Hepatocyte (in vitro differentiated cells): ENCODE measurements around the gene TRAF1. TPM values are rescaled to one million over a fixed set of nuclear protein-coding genes. Genes with fewer than 3 reads are reported as not detected.
A peak's percentile ranks its signal among the peaks of the same experiment; 100 is the strongest.

ENCODE experiments used
- DNase-seq: peaks from one replicate; pipeline ENCODE4 v3.0.0-alpha.2; 2016; ENCODE audit warnings: low spot score
- H2AFZ ChIP-seq: fragments of 200-600 bp; sonication (generic); 2 replicates; pipeline ENCODE4 v1.6.0; 2016; ENCODE audit warnings: antibody characterized with exemption, mild to moderate bottlenecking
- H3K27ac ChIP-seq: fragments of 200-600 bp; sonication (generic); 2 replicates; pipeline ENCODE4 v1.5.1; 2016; ENCODE audit warnings: mild to moderate bottlenecking
- H3K27me3 ChIP-seq: fragments of 200-600 bp; sonication (generic); 2 replicates; pipeline ENCODE4 v1.6.1; 2016
- H3K36me3 ChIP-seq: fragments of 200-600 bp; sonication (generic); replicated peaks from 2 replicates; pipeline ENCODE4 v1.5.1; 2016; ENCODE audit warnings: low read depth; ENCODE audit not compliant: insufficient read depth
- H3K4me1 ChIP-seq: fragments of 200-600 bp; sonication (generic); 2 replicates; pipeline ENCODE4 v1.5.1; 2016; ENCODE audit warnings: mild to moderate bottlenecking, moderate library complexity; ENCODE audit not compliant: insufficient read depth
- H3K4me2 ChIP-seq: fragments of 200-600 bp; sonication (generic); 2 replicates; pipeline ENCODE4 v1.6.0; 2016
- H3K4me3 ChIP-seq: fragments of 200-600 bp; sonication (generic); 2 replicates; pipeline ENCODE4 v1.5.1; 2016; ENCODE audit warnings: mild to moderate bottlenecking
- H3K79me2 ChIP-seq: fragments of 200-600 bp; sonication (generic); 2 replicates; pipeline ENCODE4 v1.6.0; 2017; ENCODE audit warnings: mild to moderate bottlenecking
- H3K9me2 ChIP-seq: fragments of 200-600 bp; sonication (generic); replicated peaks from 2 replicates; pipeline ENCODE4 v1.6.0; 2017; ENCODE audit warnings: mild to moderate bottlenecking; ENCODE audit not compliant: insufficient read depth
- H3K9me3 ChIP-seq: fragments of 200-600 bp; sonication (generic); 2 replicates; pipeline ENCODE4 v1.5.1; 2016; ENCODE audit warnings: low read depth, mild to moderate bottlenecking
- H4K20me1 ChIP-seq: fragments of 200-600 bp; sonication (generic); 2 replicates; pipeline ENCODE4 v1.6.0; 2016; ENCODE audit warnings: mild to moderate bottlenecking; ENCODE audit not compliant: insufficient read depth, poor library complexity, severe bottlenecking
- CTCF ChIP-seq: fragments of 200-600 bp; sonication (generic); IDR thresholded peaks from 2 replicates; pipeline ENCODE4 v1.5.1; 2016; ENCODE audit warnings: antibody characterized with exemption, mild to moderate bottlenecking; ENCODE audit not compliant: poor library complexity
- EZH2 ChIP-seq: fragments of 200-600 bp; sonication (generic); IDR thresholded peaks from 2 replicates; pipeline ENCODE4 v1.6.1; 2016; ENCODE audit warnings: antibody characterized with exemption, mild to moderate bottlenecking, borderline replicate concordance
- EZH2phosphoT487 ChIP-seq: fragments of 200-600 bp; sonication (generic); IDR thresholded peaks from one replicate; pipeline ENCODE4 v1.6.1; 2018; ENCODE audit warnings: antibody characterized with exemption, mild to moderate bottlenecking, low read depth, moderate library complexity; ENCODE audit not compliant: unreplicated experiment, severe bottlenecking
- WGBS: methylation state at CpG from one replicate; pipeline ENCODE4 v1.1.6; 2016; ENCODE audit warnings: low lambda C conversion rate; ENCODE audit errors: missing lambda C conversion rate; 5-methylcytosine and 5-hydroxymethylcytosine counted together
- polyA plus RNA-seq: library from polyadenylated mRNA; unstranded; fragments of >200 nt; fragmentation: Nextera tagmentation; extraction: Ambion mirVana; gene quantifications from 2 replicates; pipeline ENCODE4 v1.2.1, GENCODE V29; 2016
- total RNA-seq: library from RNA; depleted of rRNA; stranded (reverse); fragments of >200 nt; gene quantifications from 2 replicates; pipeline ENCODE4 v1.2.3, GENCODE V29; 2014

Gene TRAF1
- total and polyA plus RNA-seq, 2 experiments from 2014 or later, result 2.2 to 4.0 TPM

GRCh38 chr9:120886490-120886967, 40.1 kb downstream of the TRAF1 start:
- no peaks in the 10 kb centered on the region for H3K9me3 ChIP-seq
- no peaks in the 10 kb centered on the region for H3K36me3 ChIP-seq
- H2AFZ ChIP-seq, result no peak overlapping the region
- no peaks in the 10 kb centered on the region for H4K20me1 ChIP-seq
- H3K4me1 ChIP-seq, result peaks cover 27% of the 10 kb centered on the region
- H3K79me2 ChIP-seq, result no peaks in the 10 kb centered on the region
- no peak for DNase-seq
- TF ChIP-seq EZH2 (no peak), CTCF (no peak), EZH2phosphoT487 (no peak)
- peak overlapping the region; percentile 64 for H3K27ac ChIP-seq
- no peak overlapping the region for H3K4me3 ChIP-seq
- no peak overlapping the region for H3K4me2 ChIP-seq
- no peaks in the 10 kb centered on the region for H3K27me3 ChIP-seq
- H3K9me2 ChIP-seq, result no peaks in the 10 kb centered on the region
- WGBS, result 78% methylated on average over 8 of the region's 8 CpGs

- Histone ChIP-seq H3K9me3 (no peaks in the 10 kb centered on the region), H3K9me2 (no peaks in the 10 kb centered on the region), H3K79me2 (no peaks in the 10 kb centered on the region), H3K4me3 (no peak overlapping the region), H4K20me1 (no peaks in the 10 kb centered on the region), H3K27me3 (no peaks in the 10 kb centered on the region), H3K27ac (peak overlapping the region; percentile 64), H3K4me2 (no peak overlapping the region), H3K36me3 (no peaks in the 10 kb centered on the region), H2AFZ (peak overlapping the region; percentile 5), H3K4me1 (peaks cover 22% of the 10 kb centered on the region)
- 38% methylated on average over 5 of the region's 5 CpGs for WGBS
- TF ChIP-seq EZH2, result no peak
- TF ChIP-seq CTCF, result no peak
- no peak for TF ChIP-seq EZH2phosphoT487
- DNase-seq, result no peak
Observed at GRCh38 chr9:120885958-120886357, 40.6 kb downstream of the TRAF1 start.

GRCh38 chr9:120885457-120885856, 41.1 kb downstream of the TRAF1 start:
- no peaks in the 10 kb centered on the region for H4K20me1 ChIP-seq
- H3K9me2 ChIP-seq, result no peaks in the 10 kb centered on the region
- 50% methylated on average over 3 of the region's 3 CpGs for WGBS
- no peaks in the 10 kb centered on the region for H3K36me3 ChIP-seq
- H3K4me2 ChIP-seq, result no peak overlapping the region
- no peaks in the 10 kb centered on the region for H3K9me3 ChIP-seq
- no peak for DNase-seq
- no peak for TF ChIP-seq EZH2
- no peak for TF ChIP-seq EZH2phosphoT487
- TF ChIP-seq CTCF, result no peak
- no peaks in the 10 kb centered on the region for H3K79me2 ChIP-seq
- H3K4me3 ChIP-seq, result no peak overlapping the region
- H2AFZ ChIP-seq, result peak overlapping the region; percentile 5
- no peaks in the 10 kb centered on the region for H3K27me3 ChIP-seq
- peak overlapping the region; percentile 64 for H3K27ac ChIP-seq
- H3K4me1 ChIP-seq, result peaks cover 17% of the 10 kb centered on the region

- no peaks in the 10 kb centered on the region for H3K79me2 ChIP-seq
- no peaks in the 10 kb centered on the region for H4K20me1 ChIP-seq
- no peaks in the 10 kb centered on the region for H3K27me3 ChIP-seq
- no peaks in the 10 kb centered on the region for H3K9me2 ChIP-seq
- H3K9me3 ChIP-seq, result no peaks in the 10 kb centered on the region
- no peak overlapping the region for H2AFZ ChIP-seq
- no peaks in the 10 kb centered on the region for H3K36me3 ChIP-seq
- no peak for TF ChIP-seq EZH2
- no peak for TF ChIP-seq CTCF
- TF ChIP-seq EZH2phosphoT487, result no peak
- H3K4me2 ChIP-seq, result no peak overlapping the region
- DNase-seq, result no peak
- WGBS, result 85% methylated on average over 2 of the region's 3 CpGs
- peaks cover 19% of the 10 kb centered on the region for H3K4me1 ChIP-seq
- H3K27ac ChIP-seq, result no peak overlapping the region
- H3K4me3 ChIP-seq, result no peak overlapping the region
Observed at GRCh38 chr9:120883608-120883996, 43.0 kb downstream of the TRAF1 start.
